Measurements from ENCODE around the gene NOTCH2. TPM values are rescaled to one million over a fixed set of nuclear protein-coding genes. Genes with fewer than 3 reads are reported as not detected.
A peak's percentile ranks its signal among the peaks of the same experiment; 100 is the strongest.
"Not testable (repeated sequence)": the region's sequence is repeated elsewhere in the genome, so short reads cannot be mapped to it uniquely, and the experiment has no call there.

Gene NOTCH2
- total RNA-seq, 1 experiment from 2014 or later = 103 TPM

DNA sequence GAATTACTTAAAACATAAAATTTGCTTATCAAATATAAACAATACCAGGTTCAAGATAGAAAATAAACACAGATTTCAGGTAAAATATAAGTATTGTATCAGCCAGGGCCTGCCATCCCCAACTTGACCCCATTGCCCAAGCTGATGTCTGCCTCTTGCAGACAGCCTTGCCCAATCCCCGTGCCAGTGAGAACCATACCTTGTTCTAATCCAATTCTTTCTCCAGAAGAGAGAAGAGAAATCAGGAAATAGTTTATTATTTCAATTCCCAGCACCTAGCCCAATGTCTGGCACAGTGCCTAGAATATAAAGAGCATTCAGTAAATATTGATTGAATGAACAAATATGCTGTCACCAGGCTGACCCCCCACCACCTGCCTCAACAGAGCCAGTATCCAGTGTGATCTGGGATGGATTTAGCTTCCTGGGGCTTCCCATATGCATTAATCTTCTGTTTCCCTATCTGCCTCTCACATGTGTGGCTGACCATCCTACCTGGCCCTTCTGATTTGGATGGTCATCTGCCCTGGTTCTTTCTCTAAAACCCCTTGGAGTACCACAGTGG lies 27.6 kb upstream of the NOTCH2 start:
- not testable (repeated sequence) for H3K4me1 ChIP-seq (replicated peaks); DNase-seq (ENCODE audit: low read depth in 1 of 2, low spot score in 2 of 2); H3K9me3 ChIP-seq (replicated peaks); H3K4me3 ChIP-seq; H3K36me3 ChIP-seq; H3K27ac ChIP-seq; H3K27me3 ChIP-seq (replicated peaks)

DNA sequence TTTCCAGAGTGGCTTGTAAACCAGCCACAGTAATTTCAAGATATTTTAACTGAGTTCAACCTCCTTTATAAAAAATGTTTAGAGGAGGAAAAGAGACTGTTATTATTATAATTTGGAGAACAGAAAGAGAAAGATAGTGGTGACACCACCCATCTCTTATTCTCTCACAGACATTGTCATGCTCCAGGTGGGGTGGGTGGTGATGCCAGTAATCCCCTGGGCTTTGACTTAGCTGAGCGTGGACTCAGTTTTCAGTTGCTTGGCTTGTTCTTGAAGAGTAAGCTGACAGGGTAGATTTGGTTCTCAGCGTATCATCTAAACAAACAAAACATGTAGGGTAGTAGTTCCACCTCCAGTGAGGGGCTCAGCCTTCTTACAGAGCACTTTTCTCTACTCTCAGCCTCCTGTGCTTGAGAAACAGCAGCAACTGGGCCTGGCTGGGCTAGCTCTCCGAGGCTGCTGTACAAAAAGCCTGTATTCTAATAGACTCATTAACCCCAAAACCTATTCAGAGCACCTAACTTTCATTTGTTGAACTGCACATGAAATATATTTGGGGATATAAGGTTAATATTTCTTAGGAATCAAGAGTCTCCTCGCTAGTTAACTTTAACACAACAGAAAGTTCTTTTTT lies 24.2 kb upstream of the NOTCH2 start:
- DNase-seq (ENCODE audit: low read depth in 1 of 2, low spot score in 2 of 2) = not testable (repeated sequence)

DNA sequence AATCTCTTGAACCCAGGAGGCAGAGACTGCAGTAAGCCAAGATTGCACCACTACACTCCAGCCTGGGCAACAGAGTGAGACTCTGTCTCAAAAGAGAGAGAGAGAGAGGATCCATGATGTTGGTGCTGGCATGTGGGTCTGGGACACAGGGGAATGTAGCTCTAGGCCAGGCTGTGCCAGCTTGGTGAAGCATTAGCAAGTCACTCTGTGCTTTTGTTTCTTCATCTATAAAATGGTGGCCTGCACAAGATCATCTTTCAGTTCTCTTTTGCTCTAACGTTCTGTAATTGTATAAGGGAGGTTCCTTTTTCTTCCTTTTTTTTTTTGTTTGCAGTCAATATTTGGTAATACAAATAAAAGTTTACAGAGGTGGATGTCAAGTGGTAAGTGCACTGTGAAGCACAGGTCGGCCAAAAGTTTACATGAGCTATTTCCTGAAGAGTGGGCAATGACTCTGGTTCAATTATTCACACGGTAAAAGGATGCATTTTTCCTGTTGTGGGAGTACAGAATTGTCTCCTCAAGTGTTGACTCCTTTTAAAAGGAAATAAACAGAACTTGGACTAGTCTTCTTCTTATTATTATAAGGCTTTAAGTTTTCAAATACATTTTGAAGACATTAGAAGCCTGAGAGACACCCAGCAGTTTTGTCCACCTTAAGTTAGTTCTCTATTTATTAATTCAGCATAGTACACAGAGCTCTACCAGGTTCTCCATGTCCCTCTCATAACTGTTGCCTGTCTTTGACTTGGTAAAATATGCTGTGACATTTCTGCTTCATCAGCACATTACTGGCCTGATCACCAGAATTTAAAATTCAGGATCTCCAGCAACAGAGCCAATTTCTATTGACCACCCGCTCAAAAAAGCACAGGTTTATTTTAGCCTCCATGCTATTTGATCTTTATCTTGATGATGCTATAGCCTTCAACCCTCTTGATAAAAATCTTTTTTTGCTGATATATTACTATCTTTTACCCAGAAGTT lies 23.1 kb upstream of the NOTCH2 start:
- not testable (repeated sequence) for H3K27me3 ChIP-seq (replicated peaks); H3K4me3 ChIP-seq; H3K36me3 ChIP-seq; DNase-seq (ENCODE audit: low read depth in 1 of 2, low spot score in 2 of 2); H3K9me3 ChIP-seq (replicated peaks); H3K4me1 ChIP-seq (replicated peaks); H3K27ac ChIP-seq

More for the DNA sequence above, 24.2 kb upstream of the NOTCH2 start:
- not testable (repeated sequence) for H3K4me1 ChIP-seq (replicated peaks); H3K36me3 ChIP-seq; H3K4me3 ChIP-seq; H3K27me3 ChIP-seq (replicated peaks); H3K27ac ChIP-seq; H3K9me3 ChIP-seq (replicated peaks)

DNA sequence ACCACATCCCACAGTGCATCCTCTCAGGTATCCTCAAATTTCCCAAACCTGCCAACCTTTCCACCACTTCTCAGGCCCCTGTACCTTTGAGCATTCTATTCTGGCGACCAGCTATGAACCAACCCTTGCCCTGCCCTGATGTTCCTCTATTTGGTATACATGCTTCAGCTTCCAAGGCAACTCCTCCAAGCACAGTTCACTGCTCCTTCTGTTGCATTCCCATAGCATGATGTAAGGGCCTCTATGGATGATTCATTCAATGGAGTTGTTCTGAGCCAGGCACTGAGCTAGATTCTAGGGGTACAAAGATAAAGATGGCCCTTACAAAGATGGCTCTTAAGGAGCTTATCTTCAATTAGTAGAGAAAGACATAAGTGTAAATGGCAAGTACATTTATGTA lies 21.4 kb upstream of the NOTCH2 start:
- H3K4me3 ChIP-seq; H3K9me3 ChIP-seq (replicated peaks); DNase-seq (ENCODE audit: low read depth in 1 of 2, low spot score in 2 of 2); H3K27me3 ChIP-seq (replicated peaks); H3K27ac ChIP-seq; H3K36me3 ChIP-seq; H3K4me1 ChIP-seq (replicated peaks): not testable (repeated sequence)

- H3K36me3 ChIP-seq; H3K27me3 ChIP-seq (replicated peaks); H3K4me3 ChIP-seq; H3K4me1 ChIP-seq (replicated peaks); H3K9me3 ChIP-seq (replicated peaks); H3K27ac ChIP-seq: not testable (repeated sequence)
- DNase-seq (ENCODE audit: low read depth in 1 of 2, low spot score in 2 of 2) = peak; percentile 23 to 45
These were observed 18.5 kb upstream of the NOTCH2 start for GRCh38 chr1:120087959-120088358.

DNA sequence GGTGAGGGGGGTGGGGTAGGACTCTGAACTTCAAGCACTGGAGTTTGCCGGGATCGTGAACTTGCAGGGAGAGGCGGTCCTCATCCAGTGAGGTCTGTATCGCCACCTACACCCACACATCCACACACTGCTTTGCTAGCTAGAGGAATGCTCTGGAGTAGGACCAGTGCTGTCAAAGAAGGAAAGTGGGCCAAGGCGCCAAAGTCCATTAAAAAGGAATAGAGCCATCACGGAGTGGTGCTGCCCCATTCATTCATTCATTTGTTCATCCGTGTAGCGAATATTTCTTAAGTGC lies 405 bp upstream of the NOTCH2 start:
- not testable (repeated sequence) for H3K9me3 ChIP-seq (replicated peaks); H3K27ac ChIP-seq; H3K4me1 ChIP-seq (replicated peaks); H3K4me3 ChIP-seq; DNase-seq (ENCODE audit: low read depth in 1 of 2, low spot score in 2 of 2); H3K27me3 ChIP-seq (replicated peaks); H3K36me3 ChIP-seq

- not testable (repeated sequence) for H3K27me3 ChIP-seq (replicated peaks); H3K27ac ChIP-seq; H3K36me3 ChIP-seq; H3K9me3 ChIP-seq (replicated peaks); H3K4me1 ChIP-seq (replicated peaks); DNase-seq (ENCODE audit: low read depth in 1 of 2, low spot score in 2 of 2)
- H3K4me3 ChIP-seq = peak overlapping the region; percentile 40
These were observed 787 bp downstream of the NOTCH2 start for GRCh38 chr1:120068683-120069066.

- not testable (repeated sequence) for H3K4me1 ChIP-seq (replicated peaks); H3K36me3 ChIP-seq; H3K4me3 ChIP-seq; H3K9me3 ChIP-seq (replicated peaks); H3K27me3 ChIP-seq (replicated peaks); H3K27ac ChIP-seq; DNase-seq (ENCODE audit: low read depth in 1 of 2, low spot score in 2 of 2)
These were observed 21.3 kb downstream of the NOTCH2 start for GRCh38 chr1:120048208-120048607.

GRCh38 chr1:120041771-120042170 lies 27.7 kb downstream of the NOTCH2 start:
- not testable (repeated sequence) for H3K4me3 ChIP-seq; H3K4me1 ChIP-seq (replicated peaks); H3K27me3 ChIP-seq (replicated peaks); DNase-seq (ENCODE audit: low read depth in 1 of 2, low spot score in 2 of 2); H3K27ac ChIP-seq; H3K36me3 ChIP-seq; H3K9me3 ChIP-seq (replicated peaks)

DNA sequence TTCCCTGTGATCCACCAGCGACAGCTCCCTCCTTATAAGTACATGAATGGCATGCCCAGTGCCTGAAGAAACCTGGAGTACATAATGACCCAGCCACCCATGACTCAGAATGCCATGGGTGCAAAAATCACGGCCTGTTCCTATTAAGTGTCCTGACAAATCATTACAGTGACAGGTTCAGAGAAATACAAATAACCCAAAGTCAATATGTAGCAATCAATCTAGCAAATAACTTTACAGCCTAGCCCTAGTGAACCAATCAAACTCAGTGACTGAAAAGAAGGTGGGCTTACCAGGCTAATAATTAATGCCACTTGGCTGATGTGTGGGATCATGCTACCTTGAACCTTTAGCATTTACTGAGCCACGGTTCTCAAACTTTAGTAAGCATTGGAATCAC lies 37.2 kb downstream of the NOTCH2 start:
- H3K4me1 ChIP-seq (replicated peaks); H3K27me3 ChIP-seq (replicated peaks); H3K27ac ChIP-seq; DNase-seq (ENCODE audit: low read depth in 1 of 2, low spot score in 2 of 2); H3K9me3 ChIP-seq (replicated peaks); H3K36me3 ChIP-seq; H3K4me3 ChIP-seq: not testable (repeated sequence)

DNA sequence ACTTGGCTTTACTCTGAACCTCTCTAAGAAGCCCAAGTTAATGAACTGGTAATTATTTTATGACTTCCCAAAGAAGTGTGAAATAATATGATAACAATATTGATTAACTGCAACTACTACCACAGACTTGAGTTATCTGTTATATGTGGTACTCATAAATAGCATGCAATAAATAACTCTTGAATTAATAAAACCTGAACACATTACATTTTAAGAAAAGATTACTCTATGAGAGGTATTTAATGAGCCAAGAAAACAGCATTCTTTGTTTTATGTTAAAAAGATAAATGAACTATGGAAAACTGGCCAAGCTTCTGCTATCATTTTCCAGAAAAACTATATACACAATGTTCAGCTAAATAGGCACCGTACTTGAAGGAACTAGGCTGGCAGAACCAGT lies 45.7 kb downstream of the NOTCH2 start:
- DNase-seq (ENCODE audit: low read depth in 1 of 2, low spot score in 2 of 2); H3K4me1 ChIP-seq (replicated peaks); H3K36me3 ChIP-seq; H3K27me3 ChIP-seq (replicated peaks); H3K4me3 ChIP-seq; H3K27ac ChIP-seq; H3K9me3 ChIP-seq (replicated peaks): not testable (repeated sequence)

DNA sequence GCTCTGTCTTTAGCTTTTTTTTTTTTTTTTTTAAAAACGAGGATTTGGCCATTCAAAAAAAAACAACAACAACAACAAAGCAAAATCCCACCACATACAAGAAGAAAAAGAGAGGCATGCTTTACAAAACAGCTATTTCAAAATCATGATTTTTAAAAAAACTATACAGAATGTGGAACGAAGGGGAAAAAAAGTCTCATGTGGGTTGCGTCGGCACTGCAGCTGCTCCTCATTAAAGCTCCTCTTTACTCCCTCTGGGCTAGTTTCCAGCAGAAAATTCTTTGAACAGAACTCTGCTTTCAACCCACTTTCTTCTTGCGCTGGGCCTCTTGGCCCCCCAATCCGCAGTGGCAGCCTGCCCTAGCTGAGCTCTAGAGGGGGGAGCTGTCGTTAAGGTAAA lies 54.5 kb downstream of the NOTCH2 start:
- not testable (repeated sequence) for H3K36me3 ChIP-seq; DNase-seq (ENCODE audit: low read depth in 1 of 2, low spot score in 2 of 2)

GRCh38 chr1:120008320-120008719 lies 61.1 kb downstream of the NOTCH2 start:
- not testable (repeated sequence) for H3K36me3 ChIP-seq; H3K4me1 ChIP-seq (replicated peaks); H3K27ac ChIP-seq; DNase-seq (ENCODE audit: low read depth in 1 of 2, low spot score in 2 of 2); H3K4me3 ChIP-seq; H3K9me3 ChIP-seq (replicated peaks); H3K27me3 ChIP-seq (replicated peaks)

More for the DNA sequence above, 54.5 kb downstream of the NOTCH2 start:
- H3K4me3 ChIP-seq; H3K27me3 ChIP-seq (replicated peaks); H3K27ac ChIP-seq; H3K9me3 ChIP-seq (replicated peaks); H3K4me1 ChIP-seq (replicated peaks): not testable (repeated sequence)

DNA sequence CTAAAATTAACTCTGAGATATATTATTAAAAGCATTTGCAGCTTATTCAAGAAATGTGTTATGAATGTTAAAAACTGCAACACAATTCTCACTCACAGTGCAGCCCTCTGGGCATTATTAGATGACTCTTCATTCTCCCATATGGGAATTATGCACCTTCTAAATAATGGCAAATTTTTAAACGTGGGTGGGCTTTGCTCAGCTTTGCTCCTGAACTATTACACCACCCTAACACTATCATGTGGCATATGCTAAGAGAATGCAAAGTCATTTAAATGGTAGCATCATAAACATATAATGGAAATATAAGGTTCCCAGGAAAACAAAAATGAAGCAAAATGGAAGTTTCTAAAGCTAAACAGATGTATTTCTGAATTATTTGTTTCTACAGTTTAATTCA lies 61.6 kb downstream of the NOTCH2 start:
- H3K27ac ChIP-seq; H3K9me3 ChIP-seq (replicated peaks); H3K4me1 ChIP-seq (replicated peaks); H3K36me3 ChIP-seq; DNase-seq (ENCODE audit: low read depth in 1 of 2, low spot score in 2 of 2); H3K4me3 ChIP-seq; H3K27me3 ChIP-seq (replicated peaks): not testable (repeated sequence)
